Smooth muscle cell (in vitro differentiated cells): Measurements from ENCODE around the gene ZNF544. TPM values are rescaled to one million over a fixed set of nuclear protein-coding genes. Genes with fewer than 3 reads are reported as not detected.

ENCODE experiments used
- polyA plus RNA-seq: library from polyadenylated mRNA; unstranded; fragments of >200 nt; fragmentation: Nextera tagmentation; extraction: Ambion mirVana; gene quantifications from 2 replicates; pipeline ENCODE4 v1.2.1, GENCODE V29; 2016
- total RNA-seq: library from RNA; depleted of rRNA; stranded (reverse); fragments of >200 nt; gene quantifications from 2 replicates; pipeline ENCODE4 v1.2.3, GENCODE V29; 2014

Gene ZNF544
- total and polyA plus RNA-seq, 2 experiments from 2014 or later = 12.9 to 144 TPM

Other genes with a start within 250 kb of the ZNF544 start
- gene ZNF606, start 226.1 kb upstream of the ZNF544 start, total RNA-seq = 15.7 and 18.6 TPM in 2 replicates
- gene ZNF606, start 226.1 kb upstream of the ZNF544 start, polyA plus RNA-seq = 5.2 and 8.6 TPM in 2 replicates
- 1.8 TPM in 1 of 2 replicates, not detected in the other for gene ZSCAN1, start 194.9 kb upstream of the ZNF544 start, total RNA-seq
- 0.94 and 1.4 TPM in 2 replicates for gene ZSCAN1, start 194.9 kb upstream of the ZNF544 start, polyA plus RNA-seq
- 3.7 and 4.8 TPM in 2 replicates for gene ZNF135, start 169.6 kb upstream of the ZNF544 start, total RNA-seq
- gene ZNF135, start 169.6 kb upstream of the ZNF544 start, polyA plus RNA-seq = 3.2 and 3.6 TPM in 2 replicates
- 32.9 and 34.6 TPM in 2 replicates for gene ZSCAN18, start 130.7 kb upstream of the ZNF544 start, total RNA-seq
- gene ZSCAN18, start 130.7 kb upstream of the ZNF544 start, polyA plus RNA-seq = 54.6 and 66.5 TPM in 2 replicates
- gene ZNF329, start 78.1 kb upstream of the ZNF544 start, total RNA-seq = 14.3 and 22.3 TPM in 2 replicates
- gene ZNF329, start 78.1 kb upstream of the ZNF544 start, polyA plus RNA-seq = 2.3 and 4.4 TPM in 2 replicates
- gene ZNF274, start 45.9 kb upstream of the ZNF544 start, total RNA-seq = 23.8 and 29.2 TPM in 2 replicates
- 27.2 and 29.5 TPM in 2 replicates for gene ZNF274, start 45.9 kb upstream of the ZNF544 start, polyA plus RNA-seq
- 6.6 and 7.8 TPM in 2 replicates for gene ZNF8, start 50.0 kb downstream of the ZNF544 start, total RNA-seq
- 1.1 and 1.8 TPM in 2 replicates for gene ZNF8, start 50.0 kb downstream of the ZNF544 start, polyA plus RNA-seq
- 46.4 and 93.9 TPM in 2 replicates for gene ERVK3-1, start 76.5 kb downstream of the ZNF544 start, total RNA-seq
- 46.5 and 57.7 TPM in 2 replicates for gene ERVK3-1, start 76.5 kb downstream of the ZNF544 start, polyA plus RNA-seq
- 1.7 and 2.2 TPM in 2 replicates for gene ZSCAN22, start 98.1 kb downstream of the ZNF544 start, total RNA-seq
- 2.4 and 2.5 TPM in 2 replicates for gene ZSCAN22, start 98.1 kb downstream of the ZNF544 start, polyA plus RNA-seq
- gene A1BG, start 124.6 kb downstream of the ZNF544 start, total RNA-seq = 77.8 and 92.3 TPM in 2 replicates
- 114 and 133 TPM in 2 replicates for gene A1BG, start 124.6 kb downstream of the ZNF544 start, polyA plus RNA-seq
- 0.58 and 1.3 TPM in 2 replicates for gene ZNF497, start 133.8 kb downstream of the ZNF544 start, total RNA-seq
- gene ZNF497, start 133.8 kb downstream of the ZNF544 start, polyA plus RNA-seq = 4.6 and 6.1 TPM in 2 replicates
- 4.4 and 5.9 TPM in 2 replicates for gene ZNF837, start 152.1 kb downstream of the ZNF544 start, total RNA-seq
- gene ZNF837, start 152.1 kb downstream of the ZNF544 start, polyA plus RNA-seq = 7.8 and 8.4 TPM in 2 replicates
- 1,602 and 1,773 TPM in 2 replicates for gene RPS5, start 158.4 kb downstream of the ZNF544 start, total RNA-seq
- 650 and 684 TPM in 2 replicates for gene RPS5, start 158.4 kb downstream of the ZNF544 start, polyA plus RNA-seq
- gene RNF225, start 166.7 kb downstream of the ZNF544 start, total RNA-seq = not detected in 2 replicates
- 0.96 and 2.2 TPM in 2 replicates for gene RNF225, start 166.7 kb downstream of the ZNF544 start, polyA plus RNA-seq
- gene ZNF584, start 179.7 kb downstream of the ZNF544 start, total RNA-seq = 5.0 and 16.9 TPM in 2 replicates
- 9.1 and 12.7 TPM in 2 replicates for gene ZNF584, start 179.7 kb downstream of the ZNF544 start, polyA plus RNA-seq
- 0.63 and 2.3 TPM in 2 replicates for gene ZNF132, start 211.2 kb downstream of the ZNF544 start, total RNA-seq
- 0.40 and 0.69 TPM in 2 replicates for gene ZNF132, start 211.2 kb downstream of the ZNF544 start, polyA plus RNA-seq
- gene ZNF324B, start 222.7 kb downstream of the ZNF544 start, total RNA-seq = 3.1 and 3.3 TPM in 2 replicates
- 1.5 and 2.6 TPM in 2 replicates for gene ZNF324B, start 222.7 kb downstream of the ZNF544 start, polyA plus RNA-seq
- gene ZNF324, start 238.2 kb downstream of the ZNF544 start, total RNA-seq = 4.4 and 8.8 TPM in 2 replicates
- 9.0 and 10.2 TPM in 2 replicates for gene ZNF324, start 238.2 kb downstream of the ZNF544 start, polyA plus RNA-seq
- 6.6 and 9.5 TPM in 2 replicates for gene ZNF446, start 247.4 kb downstream of the ZNF544 start, total RNA-seq
- gene ZNF446, start 247.4 kb downstream of the ZNF544 start, polyA plus RNA-seq = 9.0 and 10.5 TPM in 2 replicates